Right renal pelvis (tissue), 4 donors: ENCODE data around the gene PRSS21. TPM values are rescaled to one million over a fixed set of nuclear protein-coding genes. Genes with fewer than 3 reads are reported as not detected.

Experiments
- DNase-seq, 4 donors: peaks; one replicate each; pipeline ENCODE4 v3.0.0-alpha.2; 2013; ENCODE audit warnings: low read depth in 4 of 4, low spot score in 3 of 4, missing footprints in 1 of 4
- polyA plus RNA-seq, 4 donors: library from polyadenylated mRNA; unstranded; fragments of 120-200 nt; gene quantifications; one replicate each; pipeline ENCODE4 v1.2.1, GENCODE V29; 2013; ENCODE audit not compliant: insufficient read length in 4 of 4

The PRSS21 gene
- polyA plus RNA-seq, 4 donors: 0.13 to 0.33 (median 0.20) TPM; not detected in 1

GRCh38 chr16:2839650-2840450 is 22.8 kb downstream of the PRSS21 start:
- no peak for DNase-seq

GRCh38 chr16:2840914-2841313 is 23.9 kb downstream of the PRSS21 start:
- DNase-seq: no peak

GRCh38 chr16:2841606-2842339 is 24.7 kb downstream of the PRSS21 start:
- no peak for DNase-seq

- no peak for DNase-seq
These were observed 25.4 kb downstream of the PRSS21 start for GRCh38 chr16:2842340-2843000.

- no peak for DNase-seq
These were observed 26.5 kb downstream of the PRSS21 start for GRCh38 chr16:2843526-2843925.

- no peak for DNase-seq
These were observed 28.1 kb downstream of the PRSS21 start for GRCh38 chr16:2845116-2845515.

- no peak for DNase-seq
These were observed 29.7 kb downstream of the PRSS21 start for GRCh38 chr16:2846511-2847310.

- DNase-seq: no peak
These were observed 32.1 kb downstream of the PRSS21 start for GRCh38 chr16:2848933-2849725.

GRCh38 chr16:2852003-2852730 is 35.1 kb downstream of the PRSS21 start:
- no peak for DNase-seq

GRCh38 chr16:2852731-2853507 is 35.9 kb downstream of the PRSS21 start:
- DNase-seq: no peak

- DNase-seq: no peak
These were observed 36.6 kb downstream of the PRSS21 start for GRCh38 chr16:2853531-2854073.

GRCh38 chr16:2854700-2855309 is 37.8 kb downstream of the PRSS21 start:
- no peak for DNase-seq

- no peak for DNase-seq
These were observed 38.5 kb downstream of the PRSS21 start for GRCh38 chr16:2855536-2855935.

- DNase-seq: no peak
These were observed 39.1 kb downstream of the PRSS21 start for GRCh38 chr16:2856061-2856670.

GRCh38 chr16:2856686-2857450 is 39.8 kb downstream of the PRSS21 start:
- no peak for DNase-seq

- DNase-seq: no peak
These were observed 40.6 kb downstream of the PRSS21 start, which contains the start of gene PRSS22 for GRCh38 chr16:2857451-2858244. Gene PRSS22, minus strand, starts transcription at chr16:2858170. Its CDS starts 66 bp downstream, at chr16:2858104.
